Panc1 (cell line): Measurements from ENCODE around the gene HHAT. TPM values are rescaled to one million over a fixed set of nuclear protein-coding genes. Genes with fewer than 3 reads are reported as not detected.

Experiments
- ATAC-seq: fragments of 200-7000 bp; cut with Tn5 transposase; 2 replicates; pipeline ENCODE4 v1.9.1; 2020; ENCODE audit warnings: mild to moderate bottlenecking, moderate library complexity
- BruUV-seq: library from RNA; stranded (reverse); fragments of 400-500 nt; replicated peaks from 2 replicates; lab custom pipeline; 2021; lab: Mats Ljungman, UMichigan
- CTCF ChIA-PET: fragments of 300-600 bp; sonication (Branson Sonifier 250); formaldehyde crosslinking; loops from one replicate; lab custom pipeline; 2022; ENCODE audit warnings: antibody characterized with exemption; lab: Charles Lee
- POLR2A ChIA-PET: fragments of 300-600 bp; sonication (Branson Sonifier 250); formaldehyde crosslinking; loops from one replicate; lab custom pipeline; 2022; ENCODE audit warnings: antibody characterized with exemption; lab: Charles Lee
- DNase-seq: peaks from one replicate; pipeline ENCODE4 v3.0.0-alpha.2; 2010; ENCODE audit warnings: low read depth, low spot score
- H3K27ac ChIP-seq: 2 replicates; pipeline ENCODE4 v1.5.1; 2011; ENCODE audit warnings: mild to moderate bottlenecking, low read length, inconsistent platforms
- H3K27me3 ChIP-seq: fragments of 200-500 bp; sonication (Bioruptor generic); 2 replicates; pipeline ENCODE4 v1.6.0; 2014; ENCODE audit warnings: low read length, inconsistent platforms; ENCODE audit not compliant: control insufficient read depth, insufficient read depth
- H3K36me3 ChIP-seq: fragments of 200-500 bp; sonication (Bioruptor generic); 2 replicates; pipeline ENCODE4 v1.5.1; 2014; ENCODE audit warnings: inconsistent platforms, mild to moderate bottlenecking, low read length, moderate library complexity; ENCODE audit not compliant: control insufficient read depth, insufficient read depth
- H3K4me1 ChIP-seq: 2 replicates; pipeline ENCODE4 v1.5.1; 2011; ENCODE audit warnings: inconsistent platforms, mild to moderate bottlenecking, low read length, moderate library complexity; ENCODE audit not compliant: control insufficient read depth, insufficient read depth
- H3K4me3 ChIP-seq, 2 experiments: 2 replicates each; pipeline ENCODE4 v1.5.1; 2011 to 2012; ENCODE audit warnings: low read depth in 2 of 2, low read length in 2 of 2, mild to moderate bottlenecking in 2 of 2, inconsistent platforms in 1 of 2, moderate library complexity in 1 of 2
- H3K9me3 ChIP-seq: fragments of 200-500 bp; sonication (Bioruptor generic); 2 replicates; pipeline ENCODE4 v1.5.1; 2014; ENCODE audit warnings: low read depth, mild to moderate bottlenecking, inconsistent platforms, low read length, moderate library complexity; ENCODE audit not compliant: control insufficient read depth, insufficient read depth
- POLR2AphosphoS5 ChIP-seq: IDR thresholded peaks from 2 replicates; pipeline ENCODE4 v1.6.1; 2012; ENCODE audit warnings: mild to moderate bottlenecking, low read depth, low read length, moderate library complexity
- SIN3A ChIP-seq: IDR thresholded peaks from 2 replicates; pipeline ENCODE4 v1.6.1; 2012; ENCODE audit warnings: low read depth, mild to moderate bottlenecking, low read length, moderate library complexity, borderline replicate concordance; ENCODE audit not compliant: insufficient read depth
- TCF7L2 ChIP-seq: IDR thresholded peaks from 2 replicates; pipeline ENCODE4 v1.6.1; 2011; ENCODE audit warnings: mild to moderate bottlenecking, low read depth, low read length, inconsistent platforms
- in situ Hi-C: cut with HindIII; loops from 2 replicates; pipeline ENCODE4 v1.10.0; 2016; ENCODE audit warnings: low sequenced_read_pairs, low pct_unique_long_range_greater_than_20kb
- intact Hi-C: fragments of 100-400 bp; cut with micrococcal nuclease; formaldehyde crosslinking; loops from one replicate; pipeline ENCODE4 v1.10.0; 2022; ENCODE audit not compliant: unreplicated experiment
- total RNA-seq: library from RNA; stranded (reverse); gene quantifications from one replicate; pipeline ENCODE4 v1.2.1, GENCODE V29; 2021; ENCODE audit not compliant: unreplicated experiment
- TF ChIP-seq, protein P1 (sequence below), 2 experiments: IDR thresholded peaks; 2 replicates each; pipeline ENCODE4 v1.6.1; 2011 to 2012; ENCODE audit warnings: low read depth in 2 of 2, control low read depth in 1 of 2, low read length in 1 of 2, mild to moderate bottlenecking in 1 of 2, moderate library complexity in 1 of 2; ENCODE audit not compliant: insufficient read depth in 1 of 2
- TF ChIP-seq, protein P2 (sequence below): fragments of 450-650 bp; IDR thresholded peaks from 2 replicates; pipeline ENCODE4 v1.5.1; 2017; ENCODE audit warnings: mild to moderate bottlenecking

Gene HHAT
- total RNA-seq, 1 experiment from 2014 or later: 2.3 TPM

DNA sequence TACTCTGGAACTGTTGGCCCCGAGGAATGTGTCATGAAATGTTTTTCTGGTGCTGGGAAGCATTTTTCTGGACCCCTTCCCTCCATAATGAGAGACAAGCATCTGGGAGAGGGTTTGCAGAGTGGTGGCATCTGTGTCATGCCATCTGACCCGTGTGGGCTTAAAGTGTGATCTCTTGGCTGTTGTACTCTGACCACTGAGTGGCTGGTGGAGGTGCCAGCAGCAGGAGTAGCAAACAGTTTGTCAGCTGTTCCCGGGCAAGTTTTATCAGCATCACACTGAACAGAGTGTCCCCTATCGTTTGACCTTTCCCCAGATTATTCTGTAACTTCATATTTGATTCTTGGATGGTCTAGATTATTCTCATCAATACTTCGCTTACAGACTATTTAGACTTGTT lies 150.1 kb downstream of the HHAT start:
- no peak for ATAC-seq
- TF ChIP-seq SIN3A (no peak), TCF7L2 (no peak), POLR2AphosphoS5 (no peak)
- TF ChIP-seq, protein P1, sequence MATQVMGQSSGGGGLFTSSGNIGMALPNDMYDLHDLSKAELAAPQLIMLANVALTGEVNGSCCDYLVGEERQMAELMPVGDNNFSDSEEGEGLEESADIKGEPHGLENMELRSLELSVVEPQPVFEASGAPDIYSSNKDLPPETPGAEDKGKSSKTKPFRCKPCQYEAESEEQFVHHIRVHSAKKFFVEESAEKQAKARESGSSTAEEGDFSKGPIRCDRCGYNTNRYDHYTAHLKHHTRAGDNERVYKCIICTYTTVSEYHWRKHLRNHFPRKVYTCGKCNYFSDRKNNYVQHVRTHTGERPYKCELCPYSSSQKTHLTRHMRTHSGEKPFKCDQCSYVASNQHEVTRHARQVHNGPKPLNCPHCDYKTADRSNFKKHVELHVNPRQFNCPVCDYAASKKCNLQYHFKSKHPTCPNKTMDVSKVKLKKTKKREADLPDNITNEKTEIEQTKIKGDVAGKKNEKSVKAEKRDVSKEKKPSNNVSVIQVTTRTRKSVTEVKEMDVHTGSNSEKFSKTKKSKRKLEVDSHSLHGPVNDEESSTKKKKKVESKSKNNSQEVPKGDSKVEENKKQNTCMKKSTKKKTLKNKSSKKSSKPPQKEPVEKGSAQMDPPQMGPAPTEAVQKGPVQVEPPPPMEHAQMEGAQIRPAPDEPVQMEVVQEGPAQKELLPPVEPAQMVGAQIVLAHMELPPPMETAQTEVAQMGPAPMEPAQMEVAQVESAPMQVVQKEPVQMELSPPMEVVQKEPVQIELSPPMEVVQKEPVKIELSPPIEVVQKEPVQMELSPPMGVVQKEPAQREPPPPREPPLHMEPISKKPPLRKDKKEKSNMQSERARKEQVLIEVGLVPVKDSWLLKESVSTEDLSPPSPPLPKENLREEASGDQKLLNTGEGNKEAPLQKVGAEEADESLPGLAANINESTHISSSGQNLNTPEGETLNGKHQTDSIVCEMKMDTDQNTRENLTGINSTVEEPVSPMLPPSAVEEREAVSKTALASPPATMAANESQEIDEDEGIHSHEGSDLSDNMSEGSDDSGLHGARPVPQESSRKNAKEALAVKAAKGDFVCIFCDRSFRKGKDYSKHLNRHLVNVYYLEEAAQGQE (IDR thresholded peaks at IDR 0.05; ENCODE audit: insufficient read depth in 1 of 2, low read depth in 2 of 2, low read length in 1 of 2): no peak
- TF ChIP-seq, protein P2, sequence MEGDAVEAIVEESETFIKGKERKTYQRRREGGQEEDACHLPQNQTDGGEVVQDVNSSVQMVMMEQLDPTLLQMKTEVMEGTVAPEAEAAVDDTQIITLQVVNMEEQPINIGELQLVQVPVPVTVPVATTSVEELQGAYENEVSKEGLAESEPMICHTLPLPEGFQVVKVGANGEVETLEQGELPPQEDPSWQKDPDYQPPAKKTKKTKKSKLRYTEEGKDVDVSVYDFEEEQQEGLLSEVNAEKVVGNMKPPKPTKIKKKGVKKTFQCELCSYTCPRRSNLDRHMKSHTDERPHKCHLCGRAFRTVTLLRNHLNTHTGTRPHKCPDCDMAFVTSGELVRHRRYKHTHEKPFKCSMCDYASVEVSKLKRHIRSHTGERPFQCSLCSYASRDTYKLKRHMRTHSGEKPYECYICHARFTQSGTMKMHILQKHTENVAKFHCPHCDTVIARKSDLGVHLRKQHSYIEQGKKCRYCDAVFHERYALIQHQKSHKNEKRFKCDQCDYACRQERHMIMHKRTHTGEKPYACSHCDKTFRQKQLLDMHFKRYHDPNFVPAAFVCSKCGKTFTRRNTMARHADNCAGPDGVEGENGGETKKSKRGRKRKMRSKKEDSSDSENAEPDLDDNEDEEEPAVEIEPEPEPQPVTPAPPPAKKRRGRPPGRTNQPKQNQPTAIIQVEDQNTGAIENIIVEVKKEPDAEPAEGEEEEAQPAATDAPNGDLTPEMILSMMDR: no peak
- H3K9me3 ChIP-seq: no peaks in the 10 kb centered on the region
- H3K4me1 ChIP-seq: no peaks in the 10 kb centered on the region
- H3K27ac ChIP-seq: no peak overlapping the region
- H3K4me3 ChIP-seq: no peak overlapping the region
- ChIA-PET POLR2A (no interaction called here), CTCF (no interaction called here)
- no peaks in the 10 kb centered on the region for H3K36me3 ChIP-seq
- no peak for DNase-seq
- intact Hi-C loops (no loop called here), in situ Hi-C loops (no loop called here)
- no TSS peak for BruUV-seq
- no peaks in the 10 kb centered on the region for H3K27me3 ChIP-seq

DNA sequence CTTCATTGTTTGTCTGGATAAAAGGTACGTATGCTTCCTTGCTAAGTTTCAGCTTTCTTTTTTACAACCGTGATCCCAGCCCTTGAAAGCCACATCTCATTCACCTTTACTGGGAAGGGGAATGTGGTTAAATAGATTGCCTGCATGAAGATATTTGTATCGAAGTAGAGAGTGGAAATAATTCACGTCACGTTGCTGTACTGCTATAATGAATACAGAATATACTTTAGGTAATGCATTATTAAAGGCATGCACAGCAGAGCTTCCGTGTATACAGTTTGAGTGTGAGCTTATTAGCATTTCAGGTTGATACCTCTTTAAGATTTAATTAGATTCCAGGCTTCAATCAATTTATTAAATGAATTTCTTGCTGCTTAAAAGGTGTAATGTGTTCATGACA lies 153.8 kb downstream of the HHAT start:
- CTCF ChIA-PET: no interaction called here
- no peaks in the 10 kb centered on the region for H3K9me3 ChIP-seq
- no peak overlapping the region for H3K27ac ChIP-seq
- intact Hi-C loops (no loop called here), in situ Hi-C loops (no loop called here)
- no TSS peak for BruUV-seq
- DNase-seq (no peak), ATAC-seq (no peak)
- no peak overlapping the region for H3K4me3 ChIP-seq
- TF ChIP-seq, protein P2: no peak
- TF ChIP-seq TCF7L2 (no peak), POLR2AphosphoS5 (no peak), SIN3A (no peak)
- TF ChIP-seq, protein P1 (IDR thresholded peaks at IDR 0.05; ENCODE audit: insufficient read depth in 1 of 2, low read depth in 2 of 2, low read length in 1 of 2): no peak
- no peaks in the 10 kb centered on the region for H3K4me1 ChIP-seq
- H3K36me3 ChIP-seq: no peaks in the 10 kb centered on the region
- POLR2A ChIA-PET: no interaction called here
- no peaks in the 10 kb centered on the region for H3K27me3 ChIP-seq
